NCI-H82 (cell line): ENCODE measurements around the gene SLC30A1.
"Not testable (repeated sequence)": the region's sequence is repeated elsewhere in the genome, so short reads cannot be mapped to it uniquely, and the experiment has no call there.

Source experiments
- DNase-seq: peaks from one replicate; lab custom pipeline; 2025; lab: John Stamatoyannopoulos, UW

The SLC30A1 gene

GRCh38 chr1:211547710-211548109 is 31.3 kb downstream of the SLC30A1 start:
- DNase-seq = peak; percentile 14

GRCh38 chr1:211546543-211546942 is 32.4 kb downstream of the SLC30A1 start:
- DNase-seq = no peak

- DNase-seq = no peak
Measured at GRCh38 chr1:211543025-211543424, 35.9 kb downstream of the SLC30A1 start.

GRCh38 chr1:211541720-211542477 is 37.1 kb downstream of the SLC30A1 start:
- DNase-seq = no peak

- DNase-seq = no peak
Measured at GRCh38 chr1:211541278-211541677, 37.7 kb downstream of the SLC30A1 start.

- not testable (repeated sequence) for DNase-seq
Measured at GRCh38 chr1:211540824-211541223, 38.1 kb downstream of the SLC30A1 start.

GRCh38 chr1:211538287-211538686 is 40.7 kb downstream of the SLC30A1 start:
- peak; percentile 32 for DNase-seq

- DNase-seq = no peak
Measured at GRCh38 chr1:211537253-211537652, 41.7 kb downstream of the SLC30A1 start.

- DNase-seq = no peak
Measured at GRCh38 chr1:211536606-211537005, 42.4 kb downstream of the SLC30A1 start.

GRCh38 chr1:211535346-211535745 is 43.6 kb downstream of the SLC30A1 start:
- DNase-seq = no peak

- no peak for DNase-seq
Measured at GRCh38 chr1:211534545-211535291, 44.2 kb downstream of the SLC30A1 start.

- DNase-seq = no peak
Measured at GRCh38 chr1:211532088-211532444, 46.9 kb downstream of the SLC30A1 start.

GRCh38 chr1:211531194-211532087 is 47.5 kb downstream of the SLC30A1 start:
- no peak for DNase-seq

GRCh38 chr1:211530102-211530501 is 48.9 kb downstream of the SLC30A1 start:
- no peak for DNase-seq

- DNase-seq = no peak
Measured at GRCh38 chr1:211529453-211529852, 49.5 kb downstream of the SLC30A1 start.

GRCh38 chr1:211529011-211529410 is 50.0 kb downstream of the SLC30A1 start:
- no peak for DNase-seq

GRCh38 chr1:211527888-211528287 is 51.1 kb downstream of the SLC30A1 start:
- no peak for DNase-seq

- DNase-seq = no peak
Measured at GRCh38 chr1:211527006-211527405, 52.0 kb downstream of the SLC30A1 start.

GRCh38 chr1:211526101-211526500 is 52.9 kb downstream of the SLC30A1 start:
- DNase-seq = no peak

- DNase-seq = no peak
Measured at GRCh38 chr1:211525101-211525676, 53.8 kb downstream of the SLC30A1 start.

GRCh38 chr1:211524521-211524920 is 54.4 kb downstream of the SLC30A1 start:
- no peak for DNase-seq

GRCh38 chr1:211522804-211523203 is 56.2 kb downstream of the SLC30A1 start:
- no peak for DNase-seq
